ENCODE measurements around the gene BICD1.

DNA sequence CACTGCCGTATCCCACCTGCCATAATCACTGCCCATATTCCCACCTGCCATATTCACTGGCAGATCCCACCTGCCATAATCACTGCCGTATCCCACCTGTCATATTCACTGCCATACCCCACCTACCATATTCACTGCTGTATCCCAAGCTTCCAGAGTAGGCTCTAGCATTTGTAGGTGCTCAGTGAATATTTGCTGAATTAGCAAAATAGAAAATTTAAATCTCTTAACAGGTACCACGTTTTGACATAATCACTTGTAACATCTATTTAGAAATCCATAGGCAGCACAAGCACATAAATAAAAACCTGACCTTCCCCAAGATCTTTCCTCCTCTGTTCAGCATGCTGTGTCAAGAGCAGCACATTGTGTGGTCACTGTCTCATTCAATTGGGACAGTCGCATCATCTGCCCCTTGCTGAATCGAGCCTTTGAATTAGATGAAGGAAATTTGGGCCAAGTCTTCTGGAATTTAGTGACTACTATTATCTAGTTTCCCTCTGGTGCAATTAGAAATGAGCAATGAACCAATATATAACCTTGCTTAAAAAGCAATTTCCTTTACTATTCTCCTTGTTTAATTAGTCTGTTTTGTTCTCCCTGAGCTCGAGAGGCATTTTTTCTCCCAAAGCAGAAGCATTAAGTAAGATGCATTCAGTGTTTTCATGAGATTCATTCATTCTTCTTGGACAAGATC, 147.8 kb downstream of the BICD1 start:
- TF ChIP-seq, protein P1, sequence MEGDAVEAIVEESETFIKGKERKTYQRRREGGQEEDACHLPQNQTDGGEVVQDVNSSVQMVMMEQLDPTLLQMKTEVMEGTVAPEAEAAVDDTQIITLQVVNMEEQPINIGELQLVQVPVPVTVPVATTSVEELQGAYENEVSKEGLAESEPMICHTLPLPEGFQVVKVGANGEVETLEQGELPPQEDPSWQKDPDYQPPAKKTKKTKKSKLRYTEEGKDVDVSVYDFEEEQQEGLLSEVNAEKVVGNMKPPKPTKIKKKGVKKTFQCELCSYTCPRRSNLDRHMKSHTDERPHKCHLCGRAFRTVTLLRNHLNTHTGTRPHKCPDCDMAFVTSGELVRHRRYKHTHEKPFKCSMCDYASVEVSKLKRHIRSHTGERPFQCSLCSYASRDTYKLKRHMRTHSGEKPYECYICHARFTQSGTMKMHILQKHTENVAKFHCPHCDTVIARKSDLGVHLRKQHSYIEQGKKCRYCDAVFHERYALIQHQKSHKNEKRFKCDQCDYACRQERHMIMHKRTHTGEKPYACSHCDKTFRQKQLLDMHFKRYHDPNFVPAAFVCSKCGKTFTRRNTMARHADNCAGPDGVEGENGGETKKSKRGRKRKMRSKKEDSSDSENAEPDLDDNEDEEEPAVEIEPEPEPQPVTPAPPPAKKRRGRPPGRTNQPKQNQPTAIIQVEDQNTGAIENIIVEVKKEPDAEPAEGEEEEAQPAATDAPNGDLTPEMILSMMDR (IDR thresholded peaks at IDR 0.05), result no peak
- TF ChIP-seq POLR2A (IDR thresholded peaks at IDR 0.05), result no peak
